DMS114 treated with DMSO at 0.1 percent for 48 hours (cell line): ENCODE results near the gene LSM10.

Experiments
- DNase-seq: peaks from one replicate; lab custom pipeline; 2025; ENCODE audit not compliant: unreplicated experiment; lab: John Stamatoyannopoulos, UW

LSM10 gene

GRCh38 chr1:36354486-36354885 is 43.2 kb downstream of the LSM10 start:
- DNase-seq: no peak

GRCh38 chr1:36352910-36353878 is 44.5 kb downstream of the LSM10 start:
- DNase-seq: no peak

GRCh38 chr1:36352125-36352909 is 45.4 kb downstream of the LSM10 start:
- DNase-seq: no peak

GRCh38 chr1:36351227-36351977 is 46.3 kb downstream of the LSM10 start:
- DNase-seq: no peak

GRCh38 chr1:36350659-36351226 is 47.0 kb downstream of the LSM10 start:
- no peak for DNase-seq

GRCh38 chr1:36349839-36350238 is 47.9 kb downstream of the LSM10 start:
- no peak for DNase-seq

- no peak for DNase-seq
These were observed 48.5 kb downstream of the LSM10 start for GRCh38 chr1:36349241-36349671.

- no peak for DNase-seq
These were observed 50.9 kb downstream of the LSM10 start for GRCh38 chr1:36346741-36347370.

GRCh38 chr1:36345353-36345752 is 52.4 kb downstream of the LSM10 start:
- no peak for DNase-seq

- no peak for DNase-seq
These were observed 53.4 kb downstream of the LSM10 start for GRCh38 chr1:36344395-36344680.

GRCh38 chr1:36343651-36344394 is 53.9 kb downstream of the LSM10 start:
- DNase-seq: no peak
